GM12874 (cell line): ENCODE measurements around the gene KCNQ5.

ENCODE experiments used
- CTCF ChIP-seq: IDR thresholded peaks from 2 replicates; pipeline ENCODE4 v1.5.1; 2011; ENCODE audit warnings: low read depth, mild to moderate bottlenecking, control low read depth, low read length, moderate library complexity; ENCODE audit not compliant: insufficient read depth

KCNQ5 gene

DNA sequence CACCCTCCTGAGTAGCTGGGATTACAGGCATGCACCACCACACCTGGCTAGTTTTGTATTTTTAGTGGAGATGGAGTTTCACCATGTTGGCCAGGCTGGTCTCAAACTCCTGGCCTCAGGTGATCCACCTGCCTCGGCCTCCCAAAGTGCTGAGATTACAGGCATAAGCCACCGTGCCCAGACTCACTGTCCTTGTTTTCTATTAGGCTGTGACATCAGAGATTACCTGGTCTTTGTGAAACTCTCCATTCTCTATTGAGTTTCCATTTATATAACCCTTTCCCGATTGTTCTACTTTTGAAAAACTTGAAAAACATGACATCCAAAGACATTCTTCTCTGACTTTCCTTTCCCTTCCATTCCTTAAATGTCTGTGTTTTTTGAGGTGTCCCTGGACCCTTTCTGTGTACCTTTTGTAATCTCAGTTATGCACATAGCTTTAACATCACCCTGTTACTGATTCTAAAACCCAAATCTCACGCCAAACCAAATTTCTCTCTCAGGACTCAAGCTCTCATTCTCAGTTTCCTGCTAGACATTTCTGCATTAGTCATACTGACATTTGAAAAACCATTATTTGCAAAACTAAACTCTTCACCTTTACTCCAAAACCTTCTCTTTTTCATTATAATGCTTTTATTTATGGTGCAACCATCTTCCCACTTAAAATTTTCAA, 466.4 kb downstream of the KCNQ5 start:
- TF ChIP-seq CTCF: no peak

GRCh38 chr6:73104921-73105320, 483.1 kb downstream of the KCNQ5 start:
- TF ChIP-seq CTCF: no peak

GRCh38 chr6:73107016-73107415, 485.2 kb downstream of the KCNQ5 start:
- no peak for TF ChIP-seq CTCF

DNA sequence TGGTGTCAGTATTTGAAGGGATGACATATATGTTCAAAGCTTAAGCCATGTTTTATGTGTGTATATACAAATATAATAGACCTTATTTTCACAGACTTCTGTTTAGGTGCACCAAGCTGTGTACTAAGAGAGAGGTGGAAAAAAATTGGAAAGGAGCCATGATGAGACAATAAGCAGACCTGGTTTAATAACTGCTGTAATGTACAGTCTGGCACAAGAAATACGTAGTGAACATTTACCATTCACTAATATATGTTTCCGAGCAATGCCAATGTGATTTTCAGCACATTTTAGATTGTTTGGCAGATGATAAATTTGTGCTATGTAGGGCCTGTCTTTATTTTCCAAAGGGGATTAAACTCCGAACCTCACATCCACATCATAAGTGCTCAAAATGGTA, 487.1 kb downstream of the KCNQ5 start:
- no peak for TF ChIP-seq CTCF

DNA sequence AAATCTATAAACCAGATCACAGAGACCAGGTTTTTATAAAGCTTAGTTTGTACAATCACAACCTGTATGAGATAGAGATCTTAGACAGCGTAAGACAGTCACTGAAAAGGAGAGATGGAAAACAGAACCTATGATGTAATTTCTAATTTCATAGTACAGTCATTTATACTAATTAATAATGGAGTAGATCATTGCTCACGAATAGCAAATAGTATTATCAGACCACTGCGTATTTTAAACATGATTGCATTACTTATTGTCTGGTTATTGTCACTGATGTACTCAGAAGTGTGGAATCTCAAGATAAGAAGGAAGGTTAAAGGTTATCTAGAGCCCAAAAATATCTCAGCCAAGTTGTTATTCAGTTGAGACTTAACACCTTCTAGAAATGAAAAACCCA, 487.8 kb downstream of the KCNQ5 start:
- no peak for TF ChIP-seq CTCF

GRCh38 chr6:73116330-73116729, 494.5 kb downstream of the KCNQ5 start:
- no peak for TF ChIP-seq CTCF

GRCh38 chr6:73121421-73121993, 499.6 kb downstream of the KCNQ5 start:
- no peak for TF ChIP-seq CTCF
